Osteocyte (in vitro differentiated cells): ENCODE measurements around the gene TMEM59. TPM values are rescaled to one million over a fixed set of nuclear protein-coding genes. Genes with fewer than 3 reads are reported as not detected.
A peak's percentile ranks its signal among the peaks of the same experiment; 100 is the strongest.

Experiments
- DNase-seq: peaks from one replicate; pipeline ENCODE4 v3.0.0; 2021; ENCODE audit warnings: mixed read lengths; ENCODE audit not compliant: unreplicated experiment; ENCODE audit errors: extremely low spot score
- H3K27ac Mint-ChIP-seq: one replicate; pipeline ENCODE4 v1.8.0; 2021; ENCODE audit warnings: mild to moderate bottlenecking, mixed read lengths; ENCODE audit not compliant: unreplicated experiment
- H3K27me3 Mint-ChIP-seq: one replicate; pipeline ENCODE4 v1.8.0; 2021; ENCODE audit warnings: mixed read lengths; ENCODE audit not compliant: unreplicated experiment
- H3K36me3 Mint-ChIP-seq: one replicate; pipeline ENCODE4 v1.8.0; 2021; ENCODE audit warnings: mixed read lengths; ENCODE audit not compliant: unreplicated experiment
- H3K4me1 Mint-ChIP-seq: one replicate; pipeline ENCODE4 v1.8.0; 2021; ENCODE audit warnings: mixed read lengths; ENCODE audit not compliant: unreplicated experiment
- H3K4me3 Mint-ChIP-seq: one replicate; pipeline ENCODE4 v1.8.0; 2021; ENCODE audit warnings: mild to moderate bottlenecking, moderate library complexity, mixed read lengths; ENCODE audit not compliant: unreplicated experiment
- H3K9me3 Mint-ChIP-seq: one replicate; pipeline ENCODE4 v1.8.0; 2021; ENCODE audit warnings: mixed read lengths; ENCODE audit not compliant: unreplicated experiment
- total RNA-seq: library from RNA; stranded (reverse); gene quantifications from 2 replicates; pipeline ENCODE4 v1.2.1, GENCODE V29; 2021
- TF ChIP-seq, protein P1 (sequence below): fragments of 200-600 bp; sonication (generic); IDR thresholded peaks from 2 replicates; pipeline ENCODE4 v1.5.0; 2021; ENCODE audit warnings: antibody characterized with exemption, mild to moderate bottlenecking, moderate library complexity

Gene TMEM59
- total RNA-seq, 1 donor from 2014 or later: 409 TPM

DNA sequence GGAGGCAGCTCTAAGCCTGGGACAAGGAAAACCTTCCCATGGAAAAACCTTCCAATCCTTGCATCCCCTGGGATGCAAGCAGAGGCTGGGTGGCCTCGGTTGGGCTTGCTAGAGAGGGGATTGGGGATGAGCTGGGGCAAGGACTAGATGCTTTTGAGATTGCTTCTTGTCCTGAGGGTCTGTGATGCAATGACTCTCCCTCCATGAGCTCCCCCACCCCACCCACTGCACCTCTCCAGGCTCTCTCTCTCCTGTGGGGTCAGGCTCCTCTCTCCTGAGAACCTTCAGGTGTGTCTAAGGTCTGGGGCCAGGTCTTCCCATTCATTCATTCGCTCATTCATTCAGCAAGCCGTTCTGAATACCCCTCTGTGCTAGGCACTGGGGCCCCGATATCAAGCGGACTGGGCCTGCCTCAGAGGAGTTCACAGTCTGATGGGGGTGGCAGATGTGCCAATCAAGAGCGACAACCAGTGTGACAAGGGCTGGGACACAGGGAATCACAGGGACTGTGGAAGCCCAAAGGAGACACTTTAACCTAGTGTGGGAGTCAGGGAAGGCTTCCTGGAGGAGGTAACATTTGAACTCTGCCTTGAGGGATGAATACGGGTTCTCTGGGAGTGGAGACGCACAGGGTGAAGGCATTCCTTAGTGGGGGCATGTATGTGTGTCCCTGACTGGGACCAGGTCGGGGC is 41.5 kb downstream of the TMEM59 start:
- Mint-ChIP-seq H3K36me3 (no peaks in the 10 kb centered on the region), H3K27me3 (peaks cover 55% of the 10 kb centered on the region), H3K9me3 (no peaks in the 10 kb centered on the region), H3K4me1 (peaks cover 4% of the 10 kb centered on the region), H3K4me3 (no peak overlapping the region), H3K27ac (no peak overlapping the region)
- TF ChIP-seq, protein P1, sequence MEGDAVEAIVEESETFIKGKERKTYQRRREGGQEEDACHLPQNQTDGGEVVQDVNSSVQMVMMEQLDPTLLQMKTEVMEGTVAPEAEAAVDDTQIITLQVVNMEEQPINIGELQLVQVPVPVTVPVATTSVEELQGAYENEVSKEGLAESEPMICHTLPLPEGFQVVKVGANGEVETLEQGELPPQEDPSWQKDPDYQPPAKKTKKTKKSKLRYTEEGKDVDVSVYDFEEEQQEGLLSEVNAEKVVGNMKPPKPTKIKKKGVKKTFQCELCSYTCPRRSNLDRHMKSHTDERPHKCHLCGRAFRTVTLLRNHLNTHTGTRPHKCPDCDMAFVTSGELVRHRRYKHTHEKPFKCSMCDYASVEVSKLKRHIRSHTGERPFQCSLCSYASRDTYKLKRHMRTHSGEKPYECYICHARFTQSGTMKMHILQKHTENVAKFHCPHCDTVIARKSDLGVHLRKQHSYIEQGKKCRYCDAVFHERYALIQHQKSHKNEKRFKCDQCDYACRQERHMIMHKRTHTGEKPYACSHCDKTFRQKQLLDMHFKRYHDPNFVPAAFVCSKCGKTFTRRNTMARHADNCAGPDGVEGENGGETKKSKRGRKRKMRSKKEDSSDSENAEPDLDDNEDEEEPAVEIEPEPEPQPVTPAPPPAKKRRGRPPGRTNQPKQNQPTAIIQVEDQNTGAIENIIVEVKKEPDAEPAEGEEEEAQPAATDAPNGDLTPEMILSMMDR: no peak
- DNase-seq: peak; percentile 63

DNA sequence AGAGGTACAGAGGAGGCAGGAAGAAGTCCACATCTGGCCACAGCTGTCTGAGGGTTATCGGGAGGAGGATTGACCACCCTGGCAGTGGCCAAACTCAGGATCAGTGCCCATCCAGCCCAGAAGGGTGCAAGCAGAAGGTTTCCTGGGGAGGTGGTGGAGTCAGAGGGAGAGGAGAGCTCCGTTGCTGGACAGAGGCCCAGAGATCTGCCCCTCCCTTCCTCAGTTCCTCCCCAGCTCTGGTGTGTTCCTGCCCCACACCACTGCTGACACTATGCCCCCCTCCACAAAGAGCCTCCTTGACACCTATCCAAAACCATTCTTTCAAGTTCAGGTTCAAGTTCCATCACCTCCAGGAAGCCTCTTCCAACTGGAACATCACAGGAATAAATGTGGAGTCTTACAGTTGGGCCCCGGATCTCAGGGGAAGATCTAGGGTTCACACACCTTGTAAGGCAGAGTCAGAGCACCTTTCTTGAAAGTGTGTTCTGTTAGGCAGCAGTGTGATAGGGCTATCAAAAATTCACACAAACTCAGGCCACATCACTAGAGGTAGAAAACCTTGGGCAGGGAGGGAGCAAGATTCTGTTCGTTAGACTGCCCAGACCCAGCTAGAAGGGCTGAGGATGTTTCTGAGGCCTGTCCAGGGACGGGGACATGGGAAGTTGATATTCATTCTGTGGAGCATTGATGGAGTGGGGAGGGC is 42.4 kb downstream of the TMEM59 start:
- H3K4me1 Mint-ChIP-seq: no peaks in the 10 kb centered on the region
- H3K36me3 Mint-ChIP-seq: no peaks in the 10 kb centered on the region
- DNase-seq: peak; percentile 62
- H3K27ac Mint-ChIP-seq: no peak overlapping the region
- H3K27me3 Mint-ChIP-seq: peaks cover 59% of the 10 kb centered on the region
- H3K9me3 Mint-ChIP-seq: no peaks in the 10 kb centered on the region
- no peak overlapping the region for H3K4me3 Mint-ChIP-seq
- TF ChIP-seq, protein P1: no peak

DNA sequence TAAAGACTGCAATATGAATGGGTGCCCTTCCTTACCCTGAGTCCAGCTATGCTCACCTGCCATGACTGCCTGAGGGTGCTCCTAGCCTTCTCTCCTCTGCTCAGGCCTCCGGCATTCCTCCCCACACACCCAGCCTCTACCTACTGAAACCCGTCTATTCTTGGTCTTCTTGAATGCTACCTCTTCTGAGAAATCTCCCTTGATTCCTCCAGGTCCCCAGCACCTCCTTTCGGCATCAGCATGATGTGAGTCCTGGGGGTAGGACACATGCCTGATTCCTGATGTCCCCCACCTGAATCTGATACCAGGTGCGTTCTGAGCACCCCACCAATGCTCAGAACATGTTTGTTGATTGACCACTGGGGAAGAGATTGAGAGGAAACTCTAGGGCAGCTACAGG is 43.6 kb downstream of the TMEM59 start:
- H3K27ac Mint-ChIP-seq: no peak overlapping the region
- H3K9me3 Mint-ChIP-seq: no peaks in the 10 kb centered on the region
- TF ChIP-seq, protein P1: no peak
- H3K4me3 Mint-ChIP-seq: no peak overlapping the region
- H3K4me1 Mint-ChIP-seq: no peaks in the 10 kb centered on the region
- peaks cover 59% of the 10 kb centered on the region for H3K27me3 Mint-ChIP-seq
- DNase-seq: peak; percentile 49
- H3K36me3 Mint-ChIP-seq: no peaks in the 10 kb centered on the region

DNA sequence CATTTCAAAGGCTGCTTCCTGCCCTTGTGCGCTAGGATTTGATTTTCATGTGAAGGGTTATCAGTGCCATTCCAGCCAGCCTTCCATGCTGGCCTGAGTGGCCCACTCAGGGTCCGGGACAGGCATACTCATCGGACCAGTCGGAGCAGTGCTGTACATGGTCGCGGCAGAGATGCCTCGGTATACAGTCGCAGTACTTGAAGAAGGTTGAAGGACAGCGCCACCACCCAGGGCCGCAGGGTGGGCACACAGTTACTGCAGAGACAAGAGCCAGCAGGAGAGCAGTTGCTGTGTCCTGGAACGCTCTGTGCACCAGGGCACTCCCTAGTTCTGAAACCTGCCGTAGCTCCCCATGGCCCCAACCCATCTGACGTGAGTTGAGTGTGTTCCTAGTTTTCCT is 44.1 kb downstream of the TMEM59 start:
- peak; percentile 81 for DNase-seq
- no peaks in the 10 kb centered on the region for H3K9me3 Mint-ChIP-seq
- H3K27me3 Mint-ChIP-seq: peaks cover 58% of the 10 kb centered on the region
- TF ChIP-seq, protein P1: no peak
- no peak overlapping the region for H3K27ac Mint-ChIP-seq
- no peak overlapping the region for H3K4me3 Mint-ChIP-seq
- H3K36me3 Mint-ChIP-seq: no peaks in the 10 kb centered on the region
- no peaks in the 10 kb centered on the region for H3K4me1 Mint-ChIP-seq

DNA sequence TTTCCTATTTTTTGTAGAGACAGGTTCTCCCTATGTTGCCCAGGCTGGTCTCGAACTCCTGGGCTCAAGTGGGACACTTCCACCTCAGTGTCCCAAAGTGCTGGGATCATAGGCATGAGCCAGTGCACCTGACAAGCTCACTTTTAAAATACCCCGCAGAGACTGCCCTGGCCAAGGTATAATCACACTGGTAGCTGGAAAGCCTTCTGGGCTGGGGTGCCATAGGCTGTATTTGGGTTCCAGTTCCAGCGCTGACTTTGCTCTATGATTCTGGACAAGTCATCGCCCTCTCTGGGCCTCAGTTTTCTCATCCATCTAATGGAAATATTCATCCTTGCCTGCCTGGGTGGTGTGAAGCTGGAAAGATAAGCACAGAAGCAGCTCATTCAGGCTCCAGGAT is 45.4 kb downstream of the TMEM59 start:
- TF ChIP-seq, protein P1: no peak
- Mint-ChIP-seq H3K27me3 (peaks cover 56% of the 10 kb centered on the region), H3K4me1 (no peaks in the 10 kb centered on the region), H3K36me3 (no peaks in the 10 kb centered on the region), H3K4me3 (no peak overlapping the region), H3K27ac (no peak overlapping the region), H3K9me3 (no peaks in the 10 kb centered on the region)
- DNase-seq: peak; percentile 59
